ENCODE data around the gene GDAP2. TPM values are rescaled to one million over a fixed set of nuclear protein-coding genes. Genes with fewer than 3 reads are reported as not detected.

The GDAP2 gene
- total RNA-seq, 4 donors from 2014 or later, result 9.1 to 25.0 (median 16.2) TPM

DNA sequence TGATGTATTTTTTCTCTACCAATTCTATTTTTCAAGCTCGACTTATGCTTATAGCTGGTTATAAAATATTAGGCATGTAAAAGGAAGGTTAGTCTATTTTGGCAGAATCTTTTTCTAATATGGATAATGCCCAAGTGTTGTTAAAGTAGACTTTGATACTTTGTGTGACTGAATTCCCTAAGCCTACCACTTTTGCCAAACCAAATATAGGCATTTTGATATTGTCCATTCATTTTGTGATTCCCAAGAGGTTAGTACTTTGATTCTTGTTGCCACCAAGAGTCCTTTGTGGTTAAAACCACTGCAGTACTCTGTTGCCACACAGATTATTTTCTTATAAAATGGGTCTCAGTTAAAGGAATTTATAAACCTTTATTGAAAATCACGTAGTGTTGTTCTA lies 4.3 kb upstream of the GDAP2 start:
- intact Hi-C loops (cut with DNase I), result no loop called here
- 93% methylated on average over 2 of the region's 2 CpGs for WGBS, 2 donors

DNA sequence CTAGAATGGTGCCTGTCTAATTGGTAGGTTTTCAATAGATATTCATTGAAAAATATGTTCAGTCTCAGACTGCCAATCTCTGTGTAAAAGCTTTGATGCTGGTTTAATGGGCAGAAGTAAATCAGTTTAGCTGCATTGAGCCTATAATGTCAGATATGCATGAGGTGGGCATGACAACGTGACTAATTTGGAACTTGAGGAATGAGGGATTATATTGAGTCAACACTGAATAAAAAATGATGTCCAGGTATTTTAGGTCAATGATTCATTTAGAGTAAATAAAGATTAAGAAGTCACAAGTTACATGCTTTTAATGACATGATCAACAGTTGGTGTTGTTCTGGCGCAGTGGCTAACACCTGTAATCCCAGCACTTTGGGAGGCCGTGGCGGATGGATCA lies 3.2 kb upstream of the GDAP2 start:
- peaks cover 21 to 46% (median 24%) of the 10 kb centered on the region in 3 donors for H3K4me1 ChIP-seq
- no peak for DNase-seq
- peaks cover 0 to 41% (median 0%) of the 10 kb centered on the region in 3 donors for H3K36me3 ChIP-seq
- H3K4me3 ChIP-seq, result no peak overlapping the region
- H3K27ac ChIP-seq, result no peak overlapping the region
- no peaks in the 10 kb centered on the region for H3K27me3 ChIP-seq
- intact Hi-C loops (cut with DNase I), result no loop called here
- H3K9me3 ChIP-seq, result no peaks in the 10 kb centered on the region
- WGBS, 2 donors, result 48 to 63% methylated on average over 4 of the region's 4 CpGs
- no peak for TF ChIP-seq POLR2A (IDR thresholded peaks at IDR 0.05)
- TF ChIP-seq, protein P1, sequence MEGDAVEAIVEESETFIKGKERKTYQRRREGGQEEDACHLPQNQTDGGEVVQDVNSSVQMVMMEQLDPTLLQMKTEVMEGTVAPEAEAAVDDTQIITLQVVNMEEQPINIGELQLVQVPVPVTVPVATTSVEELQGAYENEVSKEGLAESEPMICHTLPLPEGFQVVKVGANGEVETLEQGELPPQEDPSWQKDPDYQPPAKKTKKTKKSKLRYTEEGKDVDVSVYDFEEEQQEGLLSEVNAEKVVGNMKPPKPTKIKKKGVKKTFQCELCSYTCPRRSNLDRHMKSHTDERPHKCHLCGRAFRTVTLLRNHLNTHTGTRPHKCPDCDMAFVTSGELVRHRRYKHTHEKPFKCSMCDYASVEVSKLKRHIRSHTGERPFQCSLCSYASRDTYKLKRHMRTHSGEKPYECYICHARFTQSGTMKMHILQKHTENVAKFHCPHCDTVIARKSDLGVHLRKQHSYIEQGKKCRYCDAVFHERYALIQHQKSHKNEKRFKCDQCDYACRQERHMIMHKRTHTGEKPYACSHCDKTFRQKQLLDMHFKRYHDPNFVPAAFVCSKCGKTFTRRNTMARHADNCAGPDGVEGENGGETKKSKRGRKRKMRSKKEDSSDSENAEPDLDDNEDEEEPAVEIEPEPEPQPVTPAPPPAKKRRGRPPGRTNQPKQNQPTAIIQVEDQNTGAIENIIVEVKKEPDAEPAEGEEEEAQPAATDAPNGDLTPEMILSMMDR (IDR thresholded peaks at IDR 0.05), result no peak

More for the DNA sequence above, 4.3 kb upstream of the GDAP2 start:
- H3K27me3 ChIP-seq, result no peaks in the 10 kb centered on the region
- no peak overlapping the region for H3K4me3 ChIP-seq
- peaks cover 0 to 53% (median 0%) of the 10 kb centered on the region in 3 donors for H3K36me3 ChIP-seq
- TF ChIP-seq, protein P1 (IDR thresholded peaks at IDR 0.05), result no peak
- no peak for TF ChIP-seq POLR2A (IDR thresholded peaks at IDR 0.05)
- no peak overlapping the region for H3K27ac ChIP-seq
- H3K9me3 ChIP-seq, result no peaks in the 10 kb centered on the region
- peaks cover 14 to 35% (median 17%) of the 10 kb centered on the region in 3 donors for H3K4me1 ChIP-seq
- no peak for DNase-seq

DNA sequence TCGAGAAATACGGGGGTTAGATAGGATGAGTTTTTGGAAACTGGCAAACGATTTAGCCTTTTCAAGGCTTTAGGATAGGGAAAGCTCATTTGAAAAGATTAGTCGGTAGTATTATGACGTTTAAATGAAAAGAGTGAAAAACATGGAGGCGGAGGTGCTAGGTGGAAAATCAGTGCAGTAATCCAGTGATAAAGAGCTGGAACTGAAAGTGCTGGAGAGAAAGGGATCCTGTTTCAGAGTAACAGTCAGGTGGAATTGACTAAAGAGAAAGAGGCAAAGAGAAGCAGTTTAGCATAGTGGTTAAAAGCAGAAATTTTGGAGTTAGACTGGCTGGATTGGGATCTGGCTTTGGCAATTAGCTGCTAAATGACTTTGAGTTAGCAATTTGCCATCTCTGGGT lies 1.1 kb upstream of the GDAP2 start:
- no peaks in the 10 kb centered on the region for H3K9me3 ChIP-seq
- H3K4me3 ChIP-seq, result peak overlapping the region; percentile 77 to 98 (median 92)
- no peak for TF ChIP-seq POLR2A (IDR thresholded peaks at IDR 0.05)
- TF ChIP-seq, protein P1 (IDR thresholded peaks at IDR 0.05), result no peak
- H3K27ac ChIP-seq, result peak overlapping the region in 3 of 4 donors; percentile 83 to 93 (median 90)
- peaks cover 0 to 20% (median 0%) of the 10 kb centered on the region in 3 donors for H3K36me3 ChIP-seq
- 3 to 5% methylated on average over 6 of the region's 6 CpGs for WGBS, 2 donors
- intact Hi-C loops (cut with DNase I), result no loop called here
- no peaks in the 10 kb centered on the region for H3K27me3 ChIP-seq
- DNase-seq, result no peak
- peaks cover 21 to 54% (median 24%) of the 10 kb centered on the region in 3 donors for H3K4me1 ChIP-seq

DNA sequence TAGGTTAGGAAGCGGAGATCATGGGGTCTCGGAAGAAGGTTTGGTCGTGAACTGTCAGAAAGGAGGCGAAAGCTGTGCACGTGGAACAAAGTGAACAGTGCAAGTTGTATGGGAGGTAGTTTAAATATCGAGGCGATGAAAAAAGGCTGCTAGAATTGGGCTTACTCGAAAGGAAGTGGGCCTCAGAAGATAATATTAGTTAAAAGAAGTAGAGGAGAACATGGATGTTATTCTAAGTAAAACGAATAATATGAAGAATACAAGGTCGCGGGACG lies 689 bp upstream of the GDAP2 start:
- Histone ChIP-seq H3K27me3 (no peaks in the 10 kb centered on the region), H3K36me3 (peaks cover 0 to 16% (median 0%) of the 10 kb centered on the region in 3 donors), H3K27ac (peak overlapping the region; percentile 83 to 95 (median 92)), H3K4me3 (peak overlapping the region; percentile 77 to 98 (median 92)), H3K9me3 (no peaks in the 10 kb centered on the region), H3K4me1 (peaks cover 21 to 54% (median 24%) of the 10 kb centered on the region in 3 donors)
- no peak for DNase-seq
- intact Hi-C loops (cut with DNase I), result no loop called here
- 0 to 2% methylated on average over 12 of the region's 12 CpGs for WGBS, 2 donors
- no peak for TF ChIP-seq POLR2A (IDR thresholded peaks at IDR 0.05)
- TF ChIP-seq, protein P1 (IDR thresholded peaks at IDR 0.05), result no peak

DNA sequence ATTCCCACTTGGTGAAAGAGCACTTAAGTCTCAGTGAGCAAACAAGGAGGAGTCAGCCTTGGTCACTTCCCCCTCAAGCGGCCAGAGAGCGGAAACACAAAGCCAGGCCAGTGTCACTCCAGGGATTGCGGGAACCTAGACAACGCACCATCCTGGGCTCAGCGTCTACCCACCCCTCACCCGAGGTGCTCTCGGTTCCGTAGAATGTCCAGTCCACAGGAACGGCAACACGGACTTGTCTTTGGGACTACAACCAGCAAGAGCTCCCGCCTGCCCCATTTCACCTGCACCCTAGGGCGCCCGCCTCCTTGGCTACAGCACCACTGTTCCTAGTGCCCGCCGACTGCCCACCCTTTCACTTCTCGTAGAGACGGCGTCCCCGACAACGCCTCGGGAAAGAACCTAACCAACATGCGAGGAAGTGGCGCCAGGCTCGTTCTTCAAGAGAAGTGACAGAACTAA lies 509 bp downstream of the GDAP2 start:
- H3K27ac ChIP-seq, result peak overlapping the region; percentile 83 to 95 (median 92)
- no peaks in the 10 kb centered on the region for H3K27me3 ChIP-seq
- H3K4me1 ChIP-seq, result peaks cover 21 to 54% (median 24%) of the 10 kb centered on the region in 3 donors
- intact Hi-C loops (cut with DNase I), result no loop called here
- TF ChIP-seq, protein P1 (IDR thresholded peaks at IDR 0.05), result no peak
- TF ChIP-seq POLR2A (IDR thresholded peaks at IDR 0.05), result no peak
- WGBS, 2 donors, result 0% methylated on average over 4 to 9 of the region's 24 CpGs
- peak overlapping the region; percentile 77 to 98 (median 92) for H3K4me3 ChIP-seq
- peaks cover 0 to 9% (median 0%) of the 10 kb centered on the region in 3 donors for H3K36me3 ChIP-seq
- H3K9me3 ChIP-seq, result no peaks in the 10 kb centered on the region
- no peak for DNase-seq
